SU-DHL-6 (cell line): ENCODE results near the gene NHS.

Source experiments
- CTCF ChIP-seq: fragments of 200-600 bp; sonication (generic); IDR thresholded peaks from one replicate; pipeline ENCODE4 v1.5.1; 2017; ENCODE audit warnings: antibody characterized with exemption, mild to moderate bottlenecking, low read length, moderate library complexity; ENCODE audit not compliant: insufficient read depth, poor library complexity, severe bottlenecking
- EZH2phosphoT487 ChIP-seq: fragments of 200-600 bp; sonication (generic), shearing (Covaris generic); conservative IDR thresholded peaks from 2 replicates; pipeline ENCODE4 v1.6.1; 2018; ENCODE audit warnings: mild to moderate bottlenecking, antibody characterized with exemption, low read length, moderate library complexity, mixed read lengths

DNA sequence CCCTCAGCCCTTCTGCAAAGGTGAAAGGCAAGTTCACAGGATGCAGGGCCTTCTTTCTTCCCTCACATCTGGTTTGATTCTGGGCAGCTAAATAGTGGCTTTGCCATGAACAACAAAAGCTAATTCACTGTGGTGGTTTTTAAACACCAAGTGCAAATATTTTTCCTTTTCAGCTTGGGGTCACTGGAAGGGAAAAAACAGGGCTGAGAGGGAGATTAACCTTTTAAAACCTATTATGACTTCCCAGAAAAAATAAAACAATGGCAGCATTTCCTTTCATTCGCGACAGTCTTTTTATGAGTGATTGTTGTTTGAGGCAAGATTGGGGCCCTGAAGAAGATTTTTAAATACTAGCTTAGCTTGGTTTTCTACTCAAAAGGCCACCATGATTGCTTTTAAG, 258.5 kb downstream of the NHS start:
- TF ChIP-seq CTCF = no peak
- no peak for TF ChIP-seq EZH2phosphoT487
